ENCODE results near the gene PLEKHA7. TPM values are rescaled to one million over a fixed set of nuclear protein-coding genes. Genes with fewer than 3 reads are reported as not detected.

Gene PLEKHA7
- total RNA-seq, 4 donors from 2014 or later = 16.9 to 35.1 (median 24.1) TPM

- no peak for DNase-seq (ENCODE audit: low spot score in 2 of 2)
- intact Hi-C loops (cut with DNase I; ENCODE audit: low total_unique reads) = no loop called here
- TF ChIP-seq POLR2A (IDR thresholded peaks at IDR 0.05) = no peak
- no peak for TF ChIP-seq CTCF (IDR thresholded peaks at IDR 0.05)
- 75 to 81% methylated on average over 3 of the region's 3 CpGs for WGBS, 2 donors
- no peak overlapping the region for H3K4me3 ChIP-seq (ENCODE audit: low read depth, poor library complexity, severe bottlenecking)
Measured at GRCh38 chr11:16793511-16793910, 220.7 kb downstream of the PLEKHA7 start.

DNA sequence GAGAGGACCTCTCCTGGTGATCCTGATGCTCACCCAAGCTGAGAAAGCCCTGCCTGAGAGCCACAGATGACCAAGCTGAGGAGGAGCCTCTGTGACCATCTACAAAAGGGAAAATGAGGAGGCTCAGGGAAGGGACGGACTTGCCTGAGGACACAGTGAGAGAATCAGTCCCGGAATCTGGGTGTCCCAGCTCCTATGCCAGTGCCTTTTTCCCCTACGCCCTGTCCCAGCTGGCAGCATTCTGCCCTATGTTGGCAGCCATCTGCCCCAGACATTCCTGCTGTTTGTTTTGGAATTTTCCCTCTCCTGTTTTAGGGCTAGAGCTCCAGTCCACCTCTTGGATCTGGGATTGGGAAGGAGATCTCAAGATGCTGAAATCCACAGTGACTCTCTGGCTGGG lies 221.2 kb downstream of the PLEKHA7 start:
- 48 to 72% methylated on average over 3 of the region's 3 CpGs for WGBS, 2 donors
- intact Hi-C loops (cut with DNase I; ENCODE audit: low total_unique reads) = no loop called here
- DNase-seq (ENCODE audit: low spot score in 2 of 2) = no peak
- TF ChIP-seq CTCF (IDR thresholded peaks at IDR 0.05) = no peak
- TF ChIP-seq POLR2A (IDR thresholded peaks at IDR 0.05) = no peak
- H3K4me3 ChIP-seq (ENCODE audit: low read depth, poor library complexity, severe bottlenecking) = no peak overlapping the region

GRCh38 chr11:16792426-16792825 lies 221.8 kb downstream of the PLEKHA7 start:
- no peak overlapping the region for H3K4me3 ChIP-seq (ENCODE audit: low read depth, poor library complexity, severe bottlenecking)
- no peak for TF ChIP-seq POLR2A (IDR thresholded peaks at IDR 0.05)
- no peak for TF ChIP-seq CTCF (IDR thresholded peaks at IDR 0.05)
- DNase-seq (ENCODE audit: low spot score in 2 of 2) = no peak
- intact Hi-C loops (cut with DNase I; ENCODE audit: low total_unique reads) = no loop called here

- no peak for TF ChIP-seq POLR2A (IDR thresholded peaks at IDR 0.05)
- intact Hi-C loops (cut with DNase I; ENCODE audit: low total_unique reads) = no loop called here
Measured at GRCh38 chr11:16791191-16791961, 222.8 kb downstream of the PLEKHA7 start.

DNA sequence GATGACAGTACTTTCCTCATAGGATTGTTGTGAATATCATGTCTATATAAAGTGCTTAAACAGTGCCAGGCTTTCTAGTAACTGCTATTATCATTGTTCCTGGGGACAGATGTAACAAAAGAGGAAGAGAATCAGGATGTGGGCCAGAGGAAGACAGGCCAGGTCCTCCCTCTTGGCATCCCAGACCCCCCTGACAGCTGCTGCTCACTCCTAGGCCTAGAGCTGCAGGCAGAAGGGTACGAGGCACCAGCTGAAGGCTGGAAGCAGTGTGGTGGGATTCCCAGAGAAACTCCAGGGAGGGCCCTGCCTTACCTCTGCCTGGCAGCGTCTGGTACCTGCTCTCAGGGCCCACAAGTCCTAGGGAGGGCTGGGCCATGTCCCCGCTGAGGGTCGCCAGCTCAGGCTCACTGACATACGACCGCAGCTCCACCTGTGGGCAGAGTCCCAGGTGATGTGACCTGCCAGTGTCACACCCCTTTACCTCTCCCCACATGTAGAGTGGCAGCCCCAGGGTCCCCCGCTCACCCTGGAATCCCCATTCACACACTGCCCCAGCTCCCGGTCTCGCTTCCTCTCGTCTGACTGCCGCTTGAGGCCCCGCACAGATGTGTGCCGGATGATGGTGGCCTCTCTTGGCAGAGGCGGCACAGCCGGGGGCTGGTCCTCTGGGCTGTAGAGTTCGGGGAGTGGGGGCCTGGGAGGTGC lies 223.6 kb downstream of the PLEKHA7 start:
- TF ChIP-seq POLR2A (IDR thresholded peaks at IDR 0.05) (no peak), CTCF (IDR thresholded peaks at IDR 0.05) (no peak)
- intact Hi-C loops (cut with DNase I; ENCODE audit: low total_unique reads) = no loop called here
- 79 to 91% methylated on average over 11 to 16 of the region's 16 CpGs for WGBS, 2 donors
- DNase-seq (ENCODE audit: low spot score in 2 of 2) = no peak
- no peak overlapping the region for H3K4me3 ChIP-seq (ENCODE audit: low read depth, poor library complexity, severe bottlenecking)

More at GRCh38 chr11:16791191-16791961, 222.8 kb downstream of the PLEKHA7 start:
- H3K4me3 ChIP-seq (ENCODE audit: low read depth, poor library complexity, severe bottlenecking) = no peak overlapping the region
- WGBS, 2 donors = 60% methylated on average over 13 of the region's 13 CpGs
- peak in 1 of 2 donors; percentile 56 for DNase-seq (ENCODE audit: low spot score in 2 of 2)
